ENCODE measurements around the gene ZNF853.

DNA sequence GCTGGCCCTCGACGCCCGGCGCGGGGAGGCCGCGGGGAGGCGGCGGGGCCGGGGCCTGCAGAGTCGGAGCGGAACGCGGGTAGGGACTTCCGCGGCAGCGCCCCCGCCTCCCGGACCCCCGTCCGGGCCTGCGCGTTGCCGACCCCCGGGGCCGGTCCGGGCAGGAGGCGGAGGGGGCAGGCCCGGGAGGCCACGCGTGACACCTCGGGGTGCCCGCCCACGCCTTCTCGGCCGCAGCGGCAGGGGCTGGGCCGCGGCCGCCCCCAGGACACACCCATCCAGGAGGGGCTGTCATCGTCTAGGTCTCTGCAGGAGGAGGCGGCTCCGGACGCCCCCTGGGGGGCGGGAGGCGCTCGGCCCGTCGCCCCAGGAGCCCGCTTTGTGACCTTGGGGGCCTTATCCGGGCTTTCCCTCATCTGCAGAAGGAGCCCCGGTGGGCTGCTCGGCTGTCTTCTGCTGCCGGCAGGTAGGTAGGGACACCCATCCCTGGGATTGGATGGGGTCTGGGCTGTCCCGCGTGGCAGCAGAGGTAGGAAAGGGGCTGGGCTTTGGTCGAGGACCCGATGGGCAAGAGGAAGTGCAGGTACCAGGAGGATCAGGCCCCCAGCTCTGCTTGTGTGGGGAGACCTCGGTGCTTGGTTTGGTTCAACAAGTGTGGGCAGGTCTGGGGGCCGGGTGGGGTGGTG, 22.3 kb downstream of the ZNF853 start:
- TF ChIP-seq CTCF (IDR thresholded peaks at IDR 0.05) (peak; percentile 53), TEAD4 (IDR thresholded peaks at IDR 0.05; ENCODE audit: borderline replicate concordance, insufficient read depth) (no peak), GABPA (IDR thresholded peaks at IDR 0.05; ENCODE audit: low read depth) (no peak), NFIC (IDR thresholded peaks at IDR 0.05; ENCODE audit: borderline replicate concordance) (no peak)
